Ovary (tissue), 3 donors: ENCODE data around the gene ZMYND8.

Source experiments
- POLR2A ChIP-seq: fragments of 450-650 bp; IDR thresholded peaks from one replicate; pipeline ENCODE4 v1.6.1; 2017; ENCODE audit warnings: antibody characterized with exemption, mild to moderate bottlenecking, moderate library complexity
- TF ChIP-seq, protein P1 (sequence below), 3 donors: fragments of 450-650 bp in 2 of 3; fragments of 200-600 bp in 1 of 3; IDR thresholded peaks; one replicate each; pipeline versions ENCODE4 v1.5.1 to v1.8.0; 2016 to 2022; ENCODE audit warnings: antibody characterized with exemption in 3 of 3, mild to moderate bottlenecking in 1 of 3
- donor health status: DM: no; HTN: no; CAD: no.

DNA sequence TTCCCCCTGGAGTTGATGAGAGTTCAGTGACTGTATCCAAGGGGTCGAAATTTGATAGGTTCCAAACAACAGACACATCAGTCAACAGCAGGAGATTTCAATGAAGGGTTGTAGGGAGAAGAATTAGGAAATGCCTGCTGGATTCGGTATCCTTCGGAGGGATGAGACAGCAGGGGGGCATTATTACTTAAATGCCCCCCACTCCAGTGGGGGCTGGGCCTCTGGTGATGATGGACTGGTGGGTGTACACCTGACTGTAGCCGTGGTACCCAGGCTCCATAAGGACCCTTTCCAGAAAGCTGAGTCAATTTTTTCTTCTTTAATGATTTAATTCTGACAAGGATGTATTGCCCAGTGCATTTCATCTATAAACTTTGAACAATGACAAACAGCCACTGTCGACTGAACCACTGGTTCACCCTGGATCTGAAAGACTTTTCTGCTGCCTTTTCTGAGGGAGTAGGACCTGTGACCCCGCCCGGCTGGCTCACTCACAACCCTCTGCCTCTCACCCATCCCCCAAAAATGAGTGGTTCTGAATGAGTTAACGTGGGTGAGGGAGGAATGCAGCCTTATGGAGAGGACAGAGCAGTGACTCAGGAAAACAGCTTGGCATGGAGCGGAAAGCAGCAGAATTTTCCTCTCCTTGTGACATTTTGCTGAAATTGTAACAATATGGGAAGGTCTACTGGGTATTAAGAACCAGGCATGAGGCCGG is 41.0 kb downstream of the ZMYND8 start:
- no peak for TF ChIP-seq POLR2A
- TF ChIP-seq, protein P1, sequence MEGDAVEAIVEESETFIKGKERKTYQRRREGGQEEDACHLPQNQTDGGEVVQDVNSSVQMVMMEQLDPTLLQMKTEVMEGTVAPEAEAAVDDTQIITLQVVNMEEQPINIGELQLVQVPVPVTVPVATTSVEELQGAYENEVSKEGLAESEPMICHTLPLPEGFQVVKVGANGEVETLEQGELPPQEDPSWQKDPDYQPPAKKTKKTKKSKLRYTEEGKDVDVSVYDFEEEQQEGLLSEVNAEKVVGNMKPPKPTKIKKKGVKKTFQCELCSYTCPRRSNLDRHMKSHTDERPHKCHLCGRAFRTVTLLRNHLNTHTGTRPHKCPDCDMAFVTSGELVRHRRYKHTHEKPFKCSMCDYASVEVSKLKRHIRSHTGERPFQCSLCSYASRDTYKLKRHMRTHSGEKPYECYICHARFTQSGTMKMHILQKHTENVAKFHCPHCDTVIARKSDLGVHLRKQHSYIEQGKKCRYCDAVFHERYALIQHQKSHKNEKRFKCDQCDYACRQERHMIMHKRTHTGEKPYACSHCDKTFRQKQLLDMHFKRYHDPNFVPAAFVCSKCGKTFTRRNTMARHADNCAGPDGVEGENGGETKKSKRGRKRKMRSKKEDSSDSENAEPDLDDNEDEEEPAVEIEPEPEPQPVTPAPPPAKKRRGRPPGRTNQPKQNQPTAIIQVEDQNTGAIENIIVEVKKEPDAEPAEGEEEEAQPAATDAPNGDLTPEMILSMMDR (IDR thresholded peaks at IDR 0.05), result no peak
